Right hindlimb (tissue), 1 donor: ENCODE data around the gene FSTL5.

Experiments
- DNase-seq: peaks from one replicate; pipeline ENCODE4 v3.0.0-alpha.2; 2018

FSTL5 gene

GRCh38 chr4:161702287-161702686 lies 461.5 kb downstream of the FSTL5 start:
- no peak for DNase-seq

DNA sequence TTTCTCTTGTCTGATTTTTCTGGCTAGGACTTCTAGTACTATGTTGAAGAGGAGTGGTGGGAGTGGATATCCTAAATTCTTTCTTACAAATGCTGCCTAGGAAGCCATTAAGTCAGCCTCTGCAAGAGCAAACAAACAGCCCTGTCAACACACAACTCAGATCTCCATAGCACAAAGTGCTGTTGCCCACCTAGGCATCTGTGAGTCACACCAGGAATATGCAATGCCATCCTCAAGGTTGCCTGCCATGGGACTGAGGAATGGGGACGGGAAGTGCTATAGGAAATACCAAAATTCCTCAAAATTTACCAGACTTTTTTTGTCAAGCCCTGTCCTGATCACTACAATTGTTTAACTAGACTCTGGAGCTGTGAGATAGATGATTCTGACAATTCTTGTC lies 466.9 kb downstream of the FSTL5 start:
- DNase-seq, result no peak

GRCh38 chr4:161680146-161680545 lies 483.7 kb downstream of the FSTL5 start:
- DNase-seq, result no peak

- no peak for DNase-seq
Observed at GRCh38 chr4:161664740-161665139, 499.1 kb downstream of the FSTL5 start.

GRCh38 chr4:161663844-161664243 lies 500.0 kb downstream of the FSTL5 start:
- DNase-seq, result no peak

GRCh38 chr4:161658676-161659075 lies 505.1 kb downstream of the FSTL5 start:
- DNase-seq, result no peak

GRCh38 chr4:161657616-161658015 lies 506.2 kb downstream of the FSTL5 start:
- no peak for DNase-seq

DNA sequence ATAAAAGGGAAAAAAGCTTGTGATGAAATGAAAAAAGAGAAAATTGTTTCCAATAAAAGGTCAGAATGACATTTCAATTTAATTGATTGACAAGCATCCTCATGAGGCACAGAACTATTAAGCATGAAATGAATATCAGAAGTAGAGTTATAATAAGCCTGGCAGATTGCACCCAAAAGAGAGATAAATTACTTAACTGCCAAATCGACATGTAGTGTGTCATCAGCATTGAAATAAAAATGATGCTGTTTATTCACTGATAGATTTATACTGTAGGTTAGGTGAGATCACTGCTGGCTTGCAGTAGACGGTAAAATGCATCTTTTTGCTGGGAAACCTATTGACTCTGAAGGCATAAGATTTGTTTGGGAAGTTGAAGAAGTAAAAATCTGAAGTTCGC lies 507.2 kb downstream of the FSTL5 start:
- DNase-seq, result no peak

GRCh38 chr4:161655148-161655547 lies 508.7 kb downstream of the FSTL5 start:
- DNase-seq, result no peak

- no peak for DNase-seq
Observed at GRCh38 chr4:161653697-161654096, 510.1 kb downstream of the FSTL5 start.

- no peak for DNase-seq
Observed at GRCh38 chr4:161651586-161651985, 512.2 kb downstream of the FSTL5 start.

DNA sequence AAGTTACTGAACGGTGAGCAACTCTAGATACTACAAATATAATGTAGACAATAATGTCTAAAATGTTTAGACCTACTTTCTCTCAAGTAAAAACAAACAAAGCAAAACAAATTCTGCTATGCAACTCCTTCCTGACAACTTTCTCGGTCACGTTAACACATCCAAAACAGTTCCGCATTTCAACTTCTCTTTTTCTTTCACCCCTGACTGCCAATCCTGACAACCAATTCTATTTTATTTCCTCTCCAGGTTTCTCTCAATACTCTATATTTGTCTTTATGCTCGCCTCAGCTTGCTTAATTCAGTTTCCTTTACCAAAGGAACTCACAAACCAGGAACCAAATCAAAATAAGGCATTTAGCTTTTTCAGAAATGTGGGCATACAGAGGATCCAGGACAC lies 513.0 kb downstream of the FSTL5 start:
- no peak for DNase-seq

DNA sequence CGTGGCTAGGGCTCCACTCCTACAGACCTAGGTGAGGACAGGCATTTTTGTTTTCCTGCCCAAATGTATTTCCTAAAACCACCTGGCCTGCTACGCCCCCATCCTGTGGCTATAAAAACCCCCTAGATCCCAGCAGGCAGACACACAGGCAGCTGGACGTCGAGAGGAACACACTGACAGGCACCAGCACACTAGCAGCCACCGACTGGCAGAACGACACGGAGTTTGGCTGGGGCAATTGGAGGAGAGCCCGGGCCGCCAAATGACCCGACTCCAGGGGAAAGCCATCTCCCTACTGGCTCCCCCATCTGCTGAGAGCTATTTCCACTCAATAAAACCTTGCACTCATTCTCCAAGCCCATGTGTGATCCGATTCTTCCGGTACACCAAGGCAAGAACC lies 516.0 kb downstream of the FSTL5 start:
- DNase-seq, result no peak

DNA sequence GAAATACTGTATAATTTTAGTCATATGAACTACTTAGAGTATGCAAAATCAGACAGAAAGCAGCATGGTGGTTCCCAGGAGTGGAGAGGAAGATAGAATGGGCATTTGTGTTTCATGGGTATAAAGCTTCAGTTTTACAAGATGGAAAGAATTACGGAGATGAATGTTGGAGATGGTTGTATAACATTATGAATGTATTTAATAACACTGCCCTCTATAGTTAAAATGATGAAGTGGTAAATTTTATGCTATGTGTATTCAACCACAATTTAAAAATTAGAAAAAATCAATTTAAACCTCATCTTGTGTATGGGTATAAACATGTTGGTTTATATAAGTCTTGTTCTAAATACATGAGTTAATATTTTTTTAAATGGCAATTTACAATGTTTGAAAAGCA lies 521.1 kb downstream of the FSTL5 start:
- no peak for DNase-seq

DNA sequence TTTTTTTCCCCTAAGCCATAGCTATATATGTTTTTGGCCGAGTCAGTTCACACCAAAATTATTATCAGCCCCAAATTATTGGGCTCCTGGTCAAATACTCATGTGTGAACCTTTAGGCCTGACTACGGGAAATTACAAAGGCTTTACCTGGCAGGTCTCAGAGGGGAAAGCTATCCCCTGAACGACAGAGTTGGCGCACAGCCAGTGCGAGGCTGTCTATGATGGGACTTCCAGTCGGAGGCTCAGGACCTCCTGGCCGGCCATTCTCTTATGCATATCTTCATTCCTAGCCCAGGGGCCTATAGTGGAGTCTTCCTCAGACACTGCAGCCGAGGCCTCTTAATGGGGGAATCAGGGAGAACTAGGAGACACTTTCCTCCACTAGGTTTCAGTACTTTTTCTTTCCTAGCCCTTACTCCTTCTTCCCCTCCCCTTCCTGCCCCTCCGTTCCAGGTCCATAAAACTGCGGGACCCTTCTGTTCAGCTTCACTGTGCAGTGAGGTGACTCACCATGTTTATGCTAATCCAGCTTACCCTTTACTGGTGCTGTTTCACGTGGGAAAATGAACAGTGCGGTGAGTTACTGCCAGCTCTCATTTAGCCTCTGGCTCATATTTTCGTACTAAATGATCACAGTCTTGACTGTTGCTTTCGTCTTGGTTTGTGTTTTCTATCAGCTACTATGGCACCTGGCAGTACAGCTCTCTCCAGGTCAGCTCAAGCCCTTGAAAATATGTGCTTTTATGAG lies 533.9 kb downstream of the FSTL5 start:
- DNase-seq, result no peak

DNA sequence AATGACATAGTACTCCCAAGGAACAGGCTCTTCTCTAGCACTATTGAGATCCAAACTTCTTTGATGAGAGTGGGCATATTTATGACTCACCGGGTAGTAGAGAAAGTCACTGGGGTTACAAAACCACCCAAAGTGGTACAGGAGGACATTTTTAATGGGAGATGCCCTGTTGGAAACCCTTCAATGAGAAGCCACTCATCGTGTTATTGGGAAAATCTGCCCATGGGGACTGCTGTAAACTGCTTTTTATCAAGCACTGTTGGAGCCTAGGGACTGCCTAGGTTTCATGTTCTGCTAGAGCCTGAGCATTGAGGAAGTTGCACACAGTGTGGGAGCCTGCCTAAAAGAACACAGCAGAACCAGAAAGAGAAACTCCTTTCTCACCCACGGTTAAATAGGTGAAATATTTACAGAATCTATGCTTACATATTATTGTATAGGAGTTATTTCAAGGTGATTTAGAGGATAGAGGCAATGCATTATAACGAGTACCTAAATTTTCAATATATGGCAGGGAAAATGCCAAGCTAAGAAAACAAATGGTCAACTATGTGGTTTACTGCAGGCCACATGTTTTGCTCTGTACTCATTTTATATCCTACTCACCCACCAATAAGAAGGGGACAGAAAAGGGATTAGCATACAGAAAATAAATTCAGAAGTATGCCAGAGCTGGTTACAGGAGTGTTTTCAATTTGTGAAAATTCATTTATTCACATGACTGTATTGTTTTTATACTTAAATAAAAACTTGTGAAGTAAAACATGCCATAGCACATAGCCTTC lies 559.1 kb downstream of the FSTL5 start:
- DNase-seq, result no peak

DNA sequence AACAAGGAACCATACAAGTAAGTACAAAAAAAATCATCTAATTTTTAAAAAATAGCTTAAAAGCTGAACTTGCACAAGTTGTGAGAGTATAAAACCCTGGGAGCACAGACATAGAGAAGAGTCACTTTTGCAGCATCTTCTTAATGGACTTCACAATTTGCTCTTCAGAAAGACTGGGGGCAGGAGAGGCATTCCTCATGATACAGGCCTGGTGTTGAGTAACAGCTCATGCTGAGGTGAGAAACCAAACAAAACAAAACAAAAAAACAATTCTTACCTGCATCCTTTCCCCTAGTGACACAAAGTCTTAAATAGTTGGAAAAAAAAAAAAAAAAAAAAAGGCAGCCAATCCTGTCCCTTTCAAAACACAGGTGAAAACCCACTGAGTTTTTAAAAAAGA lies 562.8 kb downstream of the FSTL5 start:
- no peak for DNase-seq

GRCh38 chr4:161595230-161595771 lies 568.5 kb downstream of the FSTL5 start:
- DNase-seq, result no peak

- no peak for DNase-seq
Observed at GRCh38 chr4:161585011-161585410, 578.8 kb downstream of the FSTL5 start.

- no peak for DNase-seq
Observed at GRCh38 chr4:161583549-161583948, 580.3 kb downstream of the FSTL5 start.

GRCh38 chr4:161581262-161582230 lies 582.3 kb downstream of the FSTL5 start:
- DNase-seq, result no peak

DNA sequence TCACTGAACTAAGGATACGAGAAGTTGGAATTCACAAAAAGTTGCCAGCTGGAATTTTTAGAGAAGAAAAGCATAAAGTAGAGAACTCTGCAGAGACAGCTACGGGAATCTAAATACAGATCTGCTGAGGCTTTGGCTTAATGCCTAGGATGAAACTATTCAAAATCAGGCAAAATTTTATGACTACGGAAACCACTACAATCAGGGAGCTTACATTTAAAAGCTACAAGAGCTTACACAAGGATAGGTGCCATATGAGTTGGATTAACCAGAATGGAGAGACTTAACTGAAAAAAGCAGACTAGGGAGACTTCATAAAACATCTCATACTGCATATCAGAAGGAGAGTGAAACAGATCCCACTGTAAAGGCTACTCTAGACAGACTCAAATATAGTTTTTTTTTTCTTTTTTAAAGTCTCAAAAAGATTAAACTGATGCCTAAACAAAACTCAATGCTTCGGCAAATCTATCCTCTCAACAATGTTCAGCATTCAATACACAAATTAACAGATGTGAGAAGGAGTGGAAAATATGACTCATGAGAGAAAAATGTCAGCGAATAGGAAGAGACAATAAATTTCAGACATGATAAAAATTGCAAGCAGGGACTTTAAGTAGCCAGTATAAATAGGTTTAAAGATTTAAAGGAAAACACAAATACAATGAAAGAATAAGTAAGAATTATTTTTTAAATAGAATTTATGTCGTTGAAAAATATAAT lies 586.1 kb downstream of the FSTL5 start:
- DNase-seq, result peak; percentile 29
